ENCODE measurements around the gene CNTNAP2.

- TF ChIP-seq CTCF (IDR thresholded peaks at IDR 0.05) = no peak
- TF ChIP-seq POLR2A (IDR thresholded peaks at IDR 0.05) = no peak
These were observed 785.7 kb downstream of the CNTNAP2 start for GRCh38 chr7:146902266-146902665.

Measured in heart left ventricle (tissue), 13 donors.